ENCODE measurements around the gene KIAA1671.

DNA sequence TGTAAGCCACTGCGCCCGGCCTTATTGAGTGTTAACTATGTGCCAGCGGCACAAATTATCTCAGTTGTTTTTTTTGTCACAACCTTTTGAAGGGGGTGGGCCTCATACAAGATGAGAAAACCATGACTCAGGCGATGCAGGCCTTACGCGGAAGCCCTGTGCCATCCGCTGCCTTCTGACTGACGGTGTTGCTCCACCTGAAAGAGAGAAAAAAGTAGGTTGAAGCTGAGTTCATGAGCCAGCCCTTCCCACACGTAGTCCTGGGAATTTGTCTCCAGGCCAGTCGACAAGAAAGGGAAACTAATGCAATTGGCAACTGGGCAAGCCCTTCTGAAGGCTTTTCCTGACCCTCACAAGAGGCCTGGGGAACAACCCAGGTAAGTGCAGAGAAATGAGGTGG lies 150.2 kb downstream of the KIAA1671 start:
- TF ChIP-seq CTCF (conservative IDR thresholded peaks at IDR 0.05; ENCODE audit: low read depth, low read length) (no peak), POLR2A (IDR thresholded peaks at IDR 0.05; ENCODE audit: low read depth, low read length) (no peak), MXI1 (IDR thresholded peaks at IDR 0.05; ENCODE audit: borderline replicate concordance, low read depth, low read length) (no peak), RAD21 (IDR thresholded peaks at IDR 0.05; ENCODE audit: low read length) (no peak), SMC3 (IDR thresholded peaks at IDR 0.05; ENCODE audit: low read depth, low read length) (no peak), MAFK (IDR thresholded peaks at IDR 0.05; ENCODE audit: low read depth, low read length) (no peak), RFX5 (IDR thresholded peaks at IDR 0.05; ENCODE audit: low read depth, low read length) (no peak)
